Measurements from ENCODE around the gene ATE1.

DNA sequence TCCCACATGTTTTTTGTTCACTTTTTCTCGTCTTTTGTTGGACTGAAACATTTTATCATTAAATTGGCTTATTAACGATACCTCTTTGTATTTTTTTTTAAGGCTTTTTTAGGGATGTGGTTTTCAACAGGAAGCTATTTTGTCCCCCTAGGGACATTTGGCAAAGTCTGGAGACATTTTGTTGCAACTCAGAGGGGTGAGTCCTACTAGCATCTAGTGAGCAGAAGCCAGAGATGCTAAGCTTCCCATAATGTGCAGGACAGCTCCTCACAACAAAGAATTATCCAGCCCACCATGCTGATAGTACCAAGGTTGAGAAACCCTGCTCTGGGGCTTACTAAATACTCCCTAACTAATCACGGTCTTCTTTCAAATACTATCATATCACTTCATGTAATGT lies 63.2 kb downstream of the ATE1 start:
- TF ChIP-seq, protein P1, sequence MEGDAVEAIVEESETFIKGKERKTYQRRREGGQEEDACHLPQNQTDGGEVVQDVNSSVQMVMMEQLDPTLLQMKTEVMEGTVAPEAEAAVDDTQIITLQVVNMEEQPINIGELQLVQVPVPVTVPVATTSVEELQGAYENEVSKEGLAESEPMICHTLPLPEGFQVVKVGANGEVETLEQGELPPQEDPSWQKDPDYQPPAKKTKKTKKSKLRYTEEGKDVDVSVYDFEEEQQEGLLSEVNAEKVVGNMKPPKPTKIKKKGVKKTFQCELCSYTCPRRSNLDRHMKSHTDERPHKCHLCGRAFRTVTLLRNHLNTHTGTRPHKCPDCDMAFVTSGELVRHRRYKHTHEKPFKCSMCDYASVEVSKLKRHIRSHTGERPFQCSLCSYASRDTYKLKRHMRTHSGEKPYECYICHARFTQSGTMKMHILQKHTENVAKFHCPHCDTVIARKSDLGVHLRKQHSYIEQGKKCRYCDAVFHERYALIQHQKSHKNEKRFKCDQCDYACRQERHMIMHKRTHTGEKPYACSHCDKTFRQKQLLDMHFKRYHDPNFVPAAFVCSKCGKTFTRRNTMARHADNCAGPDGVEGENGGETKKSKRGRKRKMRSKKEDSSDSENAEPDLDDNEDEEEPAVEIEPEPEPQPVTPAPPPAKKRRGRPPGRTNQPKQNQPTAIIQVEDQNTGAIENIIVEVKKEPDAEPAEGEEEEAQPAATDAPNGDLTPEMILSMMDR (IDR thresholded peaks at IDR 0.05; ENCODE audit: insufficient read depth, low read depth, low read length) = no peak
- TF ChIP-seq EZH2 (IDR thresholded peaks at IDR 0.05; ENCODE audit: insufficient read depth, low read length) = no peak
